GM23338 (cell line): ENCODE measurements around the gene TIMM21. TPM values are rescaled to one million over a fixed set of nuclear protein-coding genes. Genes with fewer than 3 reads are reported as not detected.

Experiments
- ATAC-seq: fragments of 200-7000 bp; cut with Tn5 transposase; 3 replicates; pipeline ENCODE4 v1.9.1; 2020
- DNase-seq: peaks from one replicate; pipeline ENCODE4 v3.0.0-alpha.2; 2015; ENCODE audit warnings: low spot score
- H2AFZ ChIP-seq: fragments of 200-600 bp; sonication (generic); 2 replicates; pipeline ENCODE4 v1.8.0; 2016; ENCODE audit warnings: antibody characterized with exemption, mild to moderate bottlenecking, moderate library complexity
- H3F3A ChIP-seq: fragments of 200-600 bp; sonication (generic); replicated peaks from 2 replicates; pipeline ENCODE4 v1.8.0; 2017; ENCODE audit warnings: antibody characterized with exemption, mixed run types, low read depth
- H3K27ac ChIP-seq: fragments of 200-600 bp; sonication (generic); 2 replicates; pipeline ENCODE4 v1.6.1; 2016; ENCODE audit warnings: low read depth
- H3K27me3 ChIP-seq: fragments of 200-600 bp; sonication (generic); 2 replicates; pipeline ENCODE4 v1.8.0; 2016; ENCODE audit warnings: mild to moderate bottlenecking, mixed run types, moderate library complexity; ENCODE audit not compliant: insufficient read depth
- H3K36me3 ChIP-seq: fragments of 200-600 bp; sonication (generic); 2 replicates; pipeline ENCODE4 v1.8.0; 2016; ENCODE audit warnings: mild to moderate bottlenecking; ENCODE audit not compliant: insufficient read depth
- H3K4me1 ChIP-seq: fragments of 200-600 bp; sonication (generic); 2 replicates; pipeline ENCODE4 v1.8.0; 2016; ENCODE audit warnings: mild to moderate bottlenecking, moderate library complexity; ENCODE audit not compliant: insufficient read depth
- H3K4me2 ChIP-seq: fragments of 200-600 bp; sonication (generic); 2 replicates; pipeline ENCODE4 v1.7.1; 2017; ENCODE audit warnings: mixed run types
- H3K4me3 ChIP-seq: fragments of 200-600 bp; sonication (generic); 2 replicates; pipeline ENCODE4 v1.6.1; 2016; ENCODE audit warnings: mixed run types
- H3K79me2 ChIP-seq: fragments of 200-600 bp; sonication (generic); replicated peaks from 2 replicates; pipeline ENCODE4 v1.8.0; 2017; ENCODE audit warnings: mild to moderate bottlenecking; ENCODE audit not compliant: insufficient read depth
- H3K9me2 ChIP-seq: fragments of 200-600 bp; sonication (generic); 2 replicates; pipeline ENCODE4 v1.8.0; 2017; ENCODE audit not compliant: insufficient read depth
- H4K20me1 ChIP-seq: fragments of 200-600 bp; sonication (generic); replicated peaks from 2 replicates; pipeline ENCODE4 v1.8.0; 2017; ENCODE audit warnings: mild to moderate bottlenecking; ENCODE audit not compliant: insufficient read depth
- H3K27ac Mint-ChIP-seq: 2 replicates; pipeline ENCODE4 v1.8.0; 2020; ENCODE audit warnings: inconsistent platforms, mild to moderate bottlenecking, moderate library complexity, mixed read lengths
- H3K27me3 Mint-ChIP-seq: 3 replicates; pipeline ENCODE4 v1.8.0; 2022; ENCODE audit warnings: low read depth, mild to moderate bottlenecking, moderate library complexity, mixed read lengths, inconsistent platforms; ENCODE audit not compliant: insufficient read depth, poor library complexity
- H3K36me3 Mint-ChIP-seq: 3 replicates; pipeline ENCODE4 v1.8.0; 2021; ENCODE audit warnings: low read depth, mild to moderate bottlenecking, inconsistent platforms, moderate library complexity, mixed read lengths
- H3K4me1 Mint-ChIP-seq: 3 replicates; pipeline ENCODE4 v1.8.0; 2020; ENCODE audit warnings: mild to moderate bottlenecking, inconsistent platforms, mixed read lengths
- H3K4me3 Mint-ChIP-seq: 3 replicates; pipeline ENCODE4 v1.8.0; 2021; ENCODE audit warnings: moderate library complexity, mild to moderate bottlenecking, inconsistent platforms, mixed read lengths
- H3K9me3 Mint-ChIP-seq: 3 replicates; pipeline ENCODE4 v1.8.0; 2020; ENCODE audit warnings: moderate library complexity, mild to moderate bottlenecking, inconsistent platforms, mixed read lengths
- CREB1 ChIP-seq: fragments of 250-450 bp; sonication (Bioruptor Pico); IDR thresholded peaks from 2 replicates; pipeline ENCODE4 v1.5.0; 2020; ENCODE audit warnings: low read depth, mild to moderate bottlenecking, moderate library complexity
- CTCF ChIP-seq, 2 experiments: fragments of 200-600 bp in 1 of 2; sonication (generic) in 1 of 2; conservative IDR thresholded peaks; 2 replicates each; pipeline versions ENCODE4 v1.5.1 to v1.6.1; 2016 to 2017; ENCODE audit warnings: antibody characterized with exemption in 2 of 2, low read depth in 2 of 2, mild to moderate bottlenecking in 2 of 2, moderate library complexity in 1 of 2
- ETS1 ChIP-seq: IDR thresholded peaks from 2 replicates; pipeline ENCODE4 v1.6.1; 2016; ENCODE audit warnings: antibody characterized with exemption
- EZH2phosphoT487 ChIP-seq: fragments of 200-600 bp; sonication (generic); IDR thresholded peaks from one replicate; pipeline ENCODE4 v1.8.1; 2018; ENCODE audit warnings: antibody characterized with exemption; ENCODE audit not compliant: unreplicated experiment
- NANOG ChIP-seq: IDR thresholded peaks from 2 replicates; pipeline ENCODE4 v1.6.1; 2016; ENCODE audit warnings: antibody characterized with exemption, borderline replicate concordance
- POLR2AphosphoS5 ChIP-seq: IDR thresholded peaks from 2 replicates; pipeline ENCODE4 v1.6.1; 2016; ENCODE audit warnings: antibody characterized with exemption, low read depth
- REST ChIP-seq: IDR thresholded peaks from one replicate; pipeline ENCODE4 v1.6.1; 2018; ENCODE audit warnings: antibody characterized with exemption; ENCODE audit not compliant: unreplicated experiment
- STAT1 ChIP-seq: IDR thresholded peaks from one replicate; pipeline ENCODE4 v1.6.1; 2016; ENCODE audit warnings: antibody characterized with exemption; ENCODE audit not compliant: unreplicated experiment
- ZNF114 ChIP-seq: fragments of 250-450 bp; sonication (Bioruptor Pico); IDR thresholded peaks from 2 replicates; pipeline ENCODE4 v1.5.0; 2020; ENCODE audit warnings: mild to moderate bottlenecking, moderate library complexity
- ZNF331 ChIP-seq: fragments of 250-450 bp; sonication (Bioruptor Pico); IDR thresholded peaks from 2 replicates; pipeline ENCODE4 v1.5.0; 2020; ENCODE audit warnings: low read depth, mild to moderate bottlenecking, moderate library complexity
- polyA plus RNA-seq: library from polyadenylated mRNA; unstranded; fragments of >200 nt; fragmentation: Nextera tagmentation; extraction: Ambion mirVana; gene quantifications from 2 replicates; pipeline ENCODE4 v1.2.1, GENCODE V29; 2016
- total RNA-seq: library from RNA; depleted of rRNA; stranded (reverse); fragments of >200 nt; shearing (Covaris generic); gene quantifications from 2 replicates; pipeline ENCODE4 v1.2.3, GENCODE V29; 2014

Gene TIMM21
- total and polyA plus RNA-seq, 2 experiments from 2014 or later, result 49.2 to 97.6 TPM

GRCh38 chr18:74171910-74172606 lies 23.7 kb downstream of the TIMM21 start (continued):
- TF ChIP-seq REST, result no peak
- TF ChIP-seq NANOG, result no peak
- TF ChIP-seq POLR2AphosphoS5, result no peak
- no peak for TF ChIP-seq ETS1

- Mint-ChIP-seq H3K36me3 (no peaks in the 10 kb centered on the region), H3K4me1 (no peaks in the 10 kb centered on the region), H3K27ac (no peak overlapping the region), H3K4me3 (no peak overlapping the region), H3K9me3 (no peaks in the 10 kb centered on the region), H3K27me3 (peaks cover 12% of the 10 kb centered on the region)
- H4K20me1 ChIP-seq, result no peaks in the 10 kb centered on the region
- H3K4me2 ChIP-seq, result no peak overlapping the region
- H2AFZ ChIP-seq, result no peak overlapping the region
- DNase-seq (no peak), ATAC-seq (no peak)
- H3K9me2 ChIP-seq, result no peaks in the 10 kb centered on the region
- no peaks in the 10 kb centered on the region for H3F3A ChIP-seq
- H3K36me3 ChIP-seq, result no peaks in the 10 kb centered on the region
- no peaks in the 10 kb centered on the region for H3K4me1 ChIP-seq
- H3K79me2 ChIP-seq, result no peaks in the 10 kb centered on the region
- H3K27me3 ChIP-seq, result no peaks in the 10 kb centered on the region
- H3K4me3 ChIP-seq, result no peak overlapping the region
- H3K27ac ChIP-seq, result no peak overlapping the region
- TF ChIP-seq POLR2AphosphoS5, result no peak
- no peak for TF ChIP-seq ZNF331 (CRISPR knock-in tag)
- no peak for TF ChIP-seq CREB1 (CRISPR knock-in tag)
- no peak for TF ChIP-seq EZH2phosphoT487
- no peak for TF ChIP-seq CTCF (conservative IDR thresholded peaks at IDR 0.05; ENCODE audit: low read depth in 2 of 2)
- no peak for TF ChIP-seq ZNF114
- TF ChIP-seq ETS1, result no peak
- TF ChIP-seq REST, result no peak
- no peak for TF ChIP-seq STAT1
Measured at GRCh38 chr18:74172697-74173433, 24.5 kb downstream of the TIMM21 start.
